ENCODE results near the gene MBIP.

DNA sequence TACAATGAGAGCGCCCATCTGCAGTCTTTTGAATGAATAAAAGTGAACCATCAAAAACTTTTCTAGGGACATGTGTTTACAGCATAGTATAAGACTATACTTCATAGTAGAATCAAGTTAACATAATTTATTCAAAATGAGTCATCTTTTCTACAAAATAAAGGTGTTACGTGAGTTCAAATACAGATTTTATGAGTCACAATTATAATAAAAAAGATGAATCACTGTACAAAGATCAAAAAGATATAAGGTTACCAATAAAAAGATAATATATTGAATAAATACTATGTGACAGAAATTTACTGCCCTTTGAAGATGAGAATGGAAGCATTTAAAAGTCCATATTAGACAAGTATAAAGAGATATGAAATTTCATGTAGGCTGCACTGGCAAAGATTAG, 2.8 kb downstream of the MBIP start:
- TF ChIP-seq, protein P1, sequence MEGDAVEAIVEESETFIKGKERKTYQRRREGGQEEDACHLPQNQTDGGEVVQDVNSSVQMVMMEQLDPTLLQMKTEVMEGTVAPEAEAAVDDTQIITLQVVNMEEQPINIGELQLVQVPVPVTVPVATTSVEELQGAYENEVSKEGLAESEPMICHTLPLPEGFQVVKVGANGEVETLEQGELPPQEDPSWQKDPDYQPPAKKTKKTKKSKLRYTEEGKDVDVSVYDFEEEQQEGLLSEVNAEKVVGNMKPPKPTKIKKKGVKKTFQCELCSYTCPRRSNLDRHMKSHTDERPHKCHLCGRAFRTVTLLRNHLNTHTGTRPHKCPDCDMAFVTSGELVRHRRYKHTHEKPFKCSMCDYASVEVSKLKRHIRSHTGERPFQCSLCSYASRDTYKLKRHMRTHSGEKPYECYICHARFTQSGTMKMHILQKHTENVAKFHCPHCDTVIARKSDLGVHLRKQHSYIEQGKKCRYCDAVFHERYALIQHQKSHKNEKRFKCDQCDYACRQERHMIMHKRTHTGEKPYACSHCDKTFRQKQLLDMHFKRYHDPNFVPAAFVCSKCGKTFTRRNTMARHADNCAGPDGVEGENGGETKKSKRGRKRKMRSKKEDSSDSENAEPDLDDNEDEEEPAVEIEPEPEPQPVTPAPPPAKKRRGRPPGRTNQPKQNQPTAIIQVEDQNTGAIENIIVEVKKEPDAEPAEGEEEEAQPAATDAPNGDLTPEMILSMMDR (IDR thresholded peaks at IDR 0.05) = no peak
- no peak for TF ChIP-seq POLR2A (IDR thresholded peaks at IDR 0.05)
- no peak for TF ChIP-seq EP300 (IDR thresholded peaks at IDR 0.05)

Measured in ovary (tissue), 3 donors.